ENCODE results near the gene JMJD1C. TPM values are rescaled to one million over a fixed set of nuclear protein-coding genes. Genes with fewer than 3 reads are reported as not detected.
A peak's percentile ranks its signal among the peaks of the same experiment; 100 is the strongest.

The JMJD1C gene
- total and polyA plus RNA-seq, 8 donors: 25.6 to 56.9 (median 36.7) TPM

- DNase-seq (no peak), ATAC-seq (peak in 2 of 4 donors; percentile 16 to 26), FAIRE-seq (no peak)
- no peaks in the 10 kb centered on the region for H3K4me1 ChIP-seq
- H3K27ac ChIP-seq: no peak overlapping the region
- 90 to 93% methylated on average over 4 of the region's 4 CpGs for WGBS, 2 donors
- no peak overlapping the region for H3K4me3 ChIP-seq
- H3K36me3 ChIP-seq: no peaks in the 10 kb centered on the region
- H3K9me3 ChIP-seq: no peaks in the 10 kb centered on the region
- no peaks in the 10 kb centered on the region for H3K27me3 ChIP-seq
- no peak for TF ChIP-seq CTCF (IDR thresholded peaks at IDR 0.05)
- intact Hi-C loops (cut with DNase I): no loop called here
Observed at GRCh38 chr10:63376560-63377304, 89.0 kb downstream of the JMJD1C start.

- TF ChIP-seq CTCF (IDR thresholded peaks at IDR 0.05): no peak
- H3K36me3 ChIP-seq: no peaks in the 10 kb centered on the region
- H3K4me3 ChIP-seq: no peak overlapping the region
- DNase-seq (no peak), FAIRE-seq (no peak), ATAC-seq (no peak)
- no peaks in the 10 kb centered on the region for H3K27me3 ChIP-seq
- H3K9me3 ChIP-seq: no peaks in the 10 kb centered on the region
- intact Hi-C loops (cut with DNase I): no loop called here
- WGBS, 2 donors: 92 to 94% methylated on average over 2 of the region's 2 CpGs
- no peaks in the 10 kb centered on the region for H3K4me1 ChIP-seq
- H3K27ac ChIP-seq: no peak overlapping the region
Observed at GRCh38 chr10:63375859-63376258, 89.9 kb downstream of the JMJD1C start.

DNA sequence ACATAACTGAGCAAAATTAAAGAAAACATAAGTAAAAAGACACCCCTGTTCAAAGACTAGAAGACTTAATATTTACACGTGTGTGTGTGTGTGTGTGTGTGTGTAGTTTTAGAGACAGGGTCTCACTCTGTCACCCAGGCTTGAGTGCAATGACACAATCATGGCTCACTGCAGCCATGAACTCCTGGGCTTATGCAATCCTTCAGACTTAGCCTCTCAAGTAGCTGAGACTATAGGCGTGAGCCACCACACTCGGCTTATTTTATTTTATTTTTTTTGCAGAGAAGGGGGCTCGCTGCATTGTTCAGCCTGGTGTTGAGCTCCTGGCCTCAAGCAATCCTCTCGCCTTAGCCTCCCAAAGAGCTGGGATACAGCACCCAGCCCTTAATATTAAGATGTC is 90.3 kb downstream of the JMJD1C start:
- DNase-seq: no peak
- no peak for FAIRE-seq
- TF ChIP-seq CTCF (IDR thresholded peaks at IDR 0.05): no peak

GRCh38 chr10:63374991-63375390 is 90.8 kb downstream of the JMJD1C start:
- intact Hi-C loops (cut with DNase I): no loop called here
- H3K4me1 ChIP-seq: no peaks in the 10 kb centered on the region
- H3K9me3 ChIP-seq: no peaks in the 10 kb centered on the region
- H3K27me3 ChIP-seq: no peaks in the 10 kb centered on the region
- no peak for TF ChIP-seq CTCF (IDR thresholded peaks at IDR 0.05)
- WGBS, 2 donors: 93 to 96% methylated on average over 1 of the region's 1 CpG
- H3K36me3 ChIP-seq: no peaks in the 10 kb centered on the region
- ATAC-seq (no peak), FAIRE-seq (no peak), DNase-seq (no peak)
- no peak overlapping the region for H3K4me3 ChIP-seq
- H3K27ac ChIP-seq: no peak overlapping the region

More for the DNA sequence above, 90.3 kb downstream of the JMJD1C start:
- no peaks in the 10 kb centered on the region for H3K4me1 ChIP-seq
- intact Hi-C loops (cut with DNase I): no loop called here
- H3K27ac ChIP-seq: no peak overlapping the region
- H3K36me3 ChIP-seq: no peaks in the 10 kb centered on the region
- no peak for ATAC-seq
- 83 to 87% methylated on average over 5 of the region's 5 CpGs for WGBS, 2 donors
- no peaks in the 10 kb centered on the region for H3K9me3 ChIP-seq
- no peaks in the 10 kb centered on the region for H3K27me3 ChIP-seq
- H3K4me3 ChIP-seq: no peak overlapping the region

DNA sequence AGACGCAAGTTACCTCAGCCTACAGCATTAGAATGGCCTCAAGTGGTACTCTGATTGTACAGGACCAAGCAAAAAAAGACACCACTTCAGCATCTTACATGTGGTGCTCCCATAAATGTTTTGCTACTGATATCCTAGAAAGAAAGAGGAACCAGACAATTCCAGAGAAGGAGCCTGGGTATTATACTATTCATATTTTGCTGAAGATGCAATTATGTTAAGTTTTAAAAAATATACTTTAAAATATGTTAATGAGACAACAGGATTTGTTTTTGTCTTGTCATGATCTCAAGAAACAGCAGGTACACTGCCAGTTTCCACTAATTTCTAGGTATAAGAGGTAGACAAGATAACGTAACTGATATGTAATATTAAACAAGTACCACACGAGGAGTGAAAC is 92.6 kb downstream of the JMJD1C start:
- Histone ChIP-seq H3K4me1 (no peaks in the 10 kb centered on the region), H3K27ac (no peak overlapping the region), H3K9me3 (no peaks in the 10 kb centered on the region), H3K27me3 (no peaks in the 10 kb centered on the region), H3K36me3 (no peaks in the 10 kb centered on the region), H3K4me3 (no peak overlapping the region)
- no peak for ATAC-seq
- no peak for FAIRE-seq
- 76 to 83% methylated on average over 3 of the region's 3 CpGs for WGBS, 2 donors
- no peak for DNase-seq
- no peak for TF ChIP-seq CTCF (IDR thresholded peaks at IDR 0.05)
- intact Hi-C loops (cut with DNase I): no loop called here

All from pancreas (tissue), 10 donors.